Measurements from ENCODE around the gene PRR32.
"Not testable (repeated sequence)": the region's sequence is repeated elsewhere in the genome, so short reads cannot be mapped to it uniquely, and the experiment has no call there.

The PRR32 gene

GRCh38 chrX:126819429-126819828 lies at the start of gene PRR32:
TSS of gene PRR32 (plus strand) at chrX:126819729. CDS start at chrX:126819844, 115 bp downstream.
- DNase-seq (ENCODE audit: low read depth) = no peak

- DNase-seq (ENCODE audit: low read depth) = no peak
Observed at GRCh38 chrX:126770179-126770578, 49.4 kb upstream of the PRR32 start.

GRCh38 chrX:126785539-126785938 lies 34.0 kb upstream of the PRR32 start:
- DNase-seq (ENCODE audit: low read depth) = no peak

- DNase-seq (ENCODE audit: low read depth) = no peak
Observed at GRCh38 chrX:126799059-126799458, 20.5 kb upstream of the PRR32 start.

- DNase-seq (ENCODE audit: low read depth) = not testable (repeated sequence)
Observed at GRCh38 chrX:126806784-126807183, 12.7 kb upstream of the PRR32 start.

- DNase-seq (ENCODE audit: low read depth) = no peak
Observed at GRCh38 chrX:126815806-126816205, 3.7 kb upstream of the PRR32 start.

- DNase-seq (ENCODE audit: low read depth) = no peak
Observed at GRCh38 chrX:126820700-126821420, 1.3 kb downstream of the PRR32 start.

- DNase-seq (ENCODE audit: low read depth) = no peak
Observed at GRCh38 chrX:126824338-126825007, 4.9 kb downstream of the PRR32 start.

GRCh38 chrX:126825566-126826193 lies 6.2 kb downstream of the PRR32 start:
- no peak for DNase-seq (ENCODE audit: low read depth)

GRCh38 chrX:126836186-126836585 lies 16.7 kb downstream of the PRR32 start:
- DNase-seq (ENCODE audit: low read depth) = no peak

GRCh38 chrX:126847143-126847542 lies 27.6 kb downstream of the PRR32 start:
- DNase-seq (ENCODE audit: low read depth) = no peak

GRCh38 chrX:126855839-126856524 lies 36.5 kb downstream of the PRR32 start:
- DNase-seq (ENCODE audit: low read depth) = no peak

All from activated T-cell treated with anti-CD3 and anti-CD28 coated beads for 48 hours (primary cell).